HEK293 (cell line): ENCODE results near the gene MTERF4.

ENCODE experiments used
- CTCF ChIA-PET: fragments of 350-600 bp; formaldehyde crosslinking; extraction: SDS; loops from one replicate; lab custom pipeline; 2021; ENCODE audit warnings: antibody characterized with exemption; lab: Yijun Ruan, JAX
- POLR2A ChIA-PET: fragments of 300-600 bp; formaldehyde crosslinking; extraction: SDS; loops from one replicate; lab custom pipeline; 2020; ENCODE audit warnings: antibody characterized with exemption, inconsistent platforms; lab: Yijun Ruan, JAX
- H3K27ac ChIP-seq: fragments of 200-500 bp; sonication (Bioruptor generic); 2 replicates; pipeline ENCODE4 v1.5.1; 2014; ENCODE audit warnings: low read depth, low read length, control low read depth, inconsistent platforms; ENCODE audit errors: extremely low read depth
- H3K36me3 ChIP-seq, 2 experiments: fragments of 200-500 bp in 1 of 2; sonication (Bioruptor generic) in 1 of 2; 1 replicate in 1 of 2; 2 replicates in 1 of 2; pipeline ENCODE4 v1.5.1; 2014 to 2017; ENCODE audit warnings: inconsistent platforms in 2 of 2, low read length in 2 of 2; ENCODE audit not compliant: control insufficient read depth in 2 of 2, insufficient read depth in 1 of 2
- H3K4me1 ChIP-seq: fragments of 200-500 bp; sonication (Bioruptor generic); 2 replicates; pipeline ENCODE4 v1.5.1; 2014; ENCODE audit warnings: mild to moderate bottlenecking, low read length, inconsistent platforms; ENCODE audit not compliant: control insufficient read depth, insufficient read depth
- H3K4me3 ChIP-seq: 2 replicates; pipeline ENCODE4 v1.5.1; 2011; ENCODE audit warnings: low read depth, mild to moderate bottlenecking, control low read depth, low read length, moderate library complexity
- H3K9me3 ChIP-seq: fragments of 200-500 bp; sonication (Bioruptor generic); 2 replicates; pipeline ENCODE4 v1.5.1; 2014; ENCODE audit warnings: low read depth, low read length, inconsistent platforms; ENCODE audit not compliant: control insufficient read depth, insufficient read depth
- BCL6B ChIP-seq: fragments of 450-650 bp; formaldehyde crosslinking; IDR thresholded peaks from 2 replicates; pipeline ENCODE4 v1.5.1; 2017; ENCODE audit warnings: missing biosample characterization, missing genetic modification characterization
- GLIS2 ChIP-seq: fragments of 450-650 bp; formaldehyde crosslinking; IDR thresholded peaks from 2 replicates; pipeline ENCODE4 v1.5.1; 2016; ENCODE audit warnings: missing biosample characterization, missing genetic modification characterization
- HOXA7 ChIP-seq: sonication (generic); formaldehyde crosslinking; IDR thresholded peaks from 2 replicates; pipeline ENCODE4 v1.8.1; 2022; ENCODE audit warnings: missing genetic modification reagents, borderline replicate concordance
- IKZF3 ChIP-seq: fragments of 450-650 bp; IDR thresholded peaks from 2 replicates; pipeline ENCODE4 v1.5.0; 2018; ENCODE audit warnings: missing biosample characterization, mild to moderate bottlenecking, missing genetic modification characterization, moderate library complexity
- INSM2 ChIP-seq: fragments of 450-650 bp; formaldehyde crosslinking; IDR thresholded peaks from 2 replicates; pipeline ENCODE4 v1.5.1; 2016; ENCODE audit warnings: missing biosample characterization, missing genetic modification characterization
- KLF1 ChIP-seq: fragments of 450-650 bp; formaldehyde crosslinking; IDR thresholded peaks from 2 replicates; pipeline ENCODE4 v1.5.1; 2016; ENCODE audit warnings: missing biosample characterization, missing genetic modification characterization
- KLF16 ChIP-seq: fragments of 450-650 bp; formaldehyde crosslinking; IDR thresholded peaks from 2 replicates; pipeline ENCODE4 v1.5.1; 2017; ENCODE audit warnings: missing biosample characterization, missing genetic modification characterization
- PATZ1 ChIP-seq: fragments of 450-650 bp; formaldehyde crosslinking; IDR thresholded peaks from 2 replicates; pipeline ENCODE4 v1.5.1; 2016; ENCODE audit warnings: missing biosample characterization, missing genetic modification characterization
- RBAK ChIP-seq: fragments of 450-650 bp; formaldehyde crosslinking; IDR thresholded peaks from 2 replicates; pipeline ENCODE4 v1.5.1; 2016; ENCODE audit warnings: missing biosample characterization, missing genetic modification characterization
- SP7 ChIP-seq: fragments of 450-650 bp; formaldehyde crosslinking; IDR thresholded peaks from 2 replicates; pipeline ENCODE4 v1.5.1; 2016; ENCODE audit warnings: missing biosample characterization, missing genetic modification characterization
- ZBTB26 ChIP-seq: fragments of 450-650 bp; formaldehyde crosslinking; optimal IDR thresholded peaks from 2 replicates; pipeline ENCODE3; 2016; ENCODE audit warnings: missing biosample characterization, mild to moderate bottlenecking, missing genetic modification characterization
- ZFHX2 ChIP-seq: fragments of 450-650 bp; formaldehyde crosslinking; conservative IDR thresholded peaks from 2 replicates; pipeline ENCODE4 v1.5.1; 2016; ENCODE audit warnings: missing biosample characterization, missing genetic modification characterization
- ZFP69B ChIP-seq: fragments of 450-650 bp; formaldehyde crosslinking; IDR thresholded peaks from 2 replicates; pipeline ENCODE4 v1.5.1; 2016; ENCODE audit warnings: missing biosample characterization, missing genetic modification characterization
- ZIC2 ChIP-seq: fragments of 450-650 bp; formaldehyde crosslinking; IDR thresholded peaks from 2 replicates; pipeline ENCODE4 v1.5.1; 2016; ENCODE audit warnings: missing biosample characterization, missing genetic modification characterization
- ZNF223 ChIP-seq: fragments of 450-650 bp; formaldehyde crosslinking; IDR thresholded peaks from 2 replicates; pipeline ENCODE4 v1.5.1; 2016; ENCODE audit warnings: missing biosample characterization, missing genetic modification characterization
- ZNF23 ChIP-seq: fragments of 450-650 bp; formaldehyde crosslinking; IDR thresholded peaks from 2 replicates; pipeline ENCODE4 v1.5.1; 2016; ENCODE audit warnings: missing biosample characterization, missing genetic modification characterization, borderline replicate concordance
- ZNF239 ChIP-seq: fragments of 450-650 bp; formaldehyde crosslinking; IDR thresholded peaks from 2 replicates; pipeline ENCODE4 v1.5.1; 2016; ENCODE audit warnings: missing biosample characterization, missing genetic modification characterization
- ZNF302 ChIP-seq: fragments of 450-650 bp; formaldehyde crosslinking; IDR thresholded peaks from 2 replicates; pipeline ENCODE4 v1.5.1; 2016; ENCODE audit warnings: missing biosample characterization, missing genetic modification characterization, low read depth
- ZNF366 ChIP-seq: fragments of 450-650 bp; formaldehyde crosslinking; conservative IDR thresholded peaks from 2 replicates; pipeline ENCODE4 v1.5.1; 2016; ENCODE audit warnings: missing biosample characterization, missing genetic modification characterization
- ZNF48 ChIP-seq: fragments of 450-650 bp; formaldehyde crosslinking; IDR thresholded peaks from 2 replicates; pipeline ENCODE4 v1.5.1; 2016; ENCODE audit warnings: missing biosample characterization, missing genetic modification characterization
- ZNF521 ChIP-seq: fragments of 450-650 bp; formaldehyde crosslinking; IDR thresholded peaks from 2 replicates; pipeline ENCODE4 v1.5.1; 2017; ENCODE audit warnings: missing biosample characterization, mild to moderate bottlenecking, missing genetic modification characterization
- ZNF624 ChIP-seq: fragments of 450-650 bp; formaldehyde crosslinking; IDR thresholded peaks from 2 replicates; pipeline ENCODE4 v1.5.1; 2017; ENCODE audit warnings: missing biosample characterization, missing genetic modification characterization
- ZNF664 ChIP-seq: fragments of 450-650 bp; formaldehyde crosslinking; IDR thresholded peaks from 2 replicates; pipeline ENCODE4 v1.5.1; 2016; ENCODE audit warnings: missing biosample characterization, missing genetic modification characterization
- ZNF76 ChIP-seq: fragments of 450-650 bp; formaldehyde crosslinking; IDR thresholded peaks from 2 replicates; pipeline ENCODE4; 2016; ENCODE audit warnings: low read depth, missing biosample characterization, missing genetic modification characterization, borderline replicate concordance
- ZNF785 ChIP-seq: fragments of 450-650 bp; formaldehyde crosslinking; IDR thresholded peaks from 2 replicates; pipeline ENCODE4 v1.5.1; 2016; ENCODE audit warnings: missing biosample characterization, missing genetic modification characterization
- ZSCAN18 ChIP-seq: fragments of 450-650 bp; formaldehyde crosslinking; IDR thresholded peaks from 2 replicates; pipeline ENCODE4 v1.5.1; 2016; ENCODE audit warnings: missing biosample characterization, missing genetic modification characterization

Gene MTERF4

GRCh38 chr2:241070811-241071676 lies 31.0 kb downstream of the MTERF4 start:
- ChIA-PET POLR2A (no interaction called here), CTCF (no interaction called here)
- TF ChIP-seq ZNF239 (tag by site-specific recombination) (no peak), ZNF664 (tag by site-specific recombination) (no peak), ZNF366 (tag by site-specific recombination) (no peak), ZNF223 (no peak), RBAK (tag by site-specific recombination) (no peak), ZNF23 (tag by site-specific recombination) (no peak), INSM2 (tag by site-specific recombination) (no peak), ZIC2 (tag by site-specific recombination) (no peak), ZBTB26 (tag by site-specific recombination) (no peak), SP7 (tag by site-specific recombination) (no peak), ZNF48 (tag by site-specific recombination) (no peak), PATZ1 (no peak), GLIS2 (tag by site-specific recombination) (no peak), ZNF624 (tag by site-specific recombination) (no peak), KLF16 (tag by site-specific recombination) (no peak), KLF1 (tag by site-specific recombination) (no peak), ZNF785 (tag by site-specific recombination) (no peak), ZFP69B (tag by site-specific recombination) (no peak), ZNF521 (no peak)
- Histone ChIP-seq H3K9me3 (no peaks in the 10 kb centered on the region), H3K4me3 (no peak overlapping the region), H3K27ac (no peak overlapping the region), H3K36me3 (peaks cover 0 to 13% of the 10 kb centered on the region in 2 experiments; a peak in 1 of 3 replicates), H3K4me1 (no peaks in the 10 kb centered on the region)

GRCh38 chr2:241070361-241070760 lies 31.7 kb downstream of the MTERF4 start:
- Histone ChIP-seq H3K36me3 (peaks cover 0 to 13% of the 10 kb centered on the region in 2 experiments; a peak in 1 of 3 replicates), H3K9me3 (no peaks in the 10 kb centered on the region), H3K4me3 (no peak overlapping the region), H3K27ac (no peak overlapping the region), H3K4me1 (no peaks in the 10 kb centered on the region)
- POLR2A ChIA-PET: no interaction called here
- CTCF ChIA-PET: no interaction called here
- TF ChIP-seq ZNF76 (tag by site-specific recombination) (no peak), ZFHX2 (no peak), ZNF302 (no peak), ZSCAN18 (tag by site-specific recombination) (no peak), HOXA7 (CRISPR knock-in tag) (no peak), IKZF3 (tag by site-specific recombination) (no peak), BCL6B (tag by site-specific recombination) (no peak)
